HG03342 (cell line): Measurements from ENCODE around the gene ZNF143.

Experiments
- ATAC-seq: cut with Tn5 transposase; IDR thresholded peaks from one replicate; pipeline ENCODE4 v1.9.1; 2021; ENCODE audit warnings: mild to moderate bottlenecking, moderate library complexity; ENCODE audit not compliant: unreplicated experiment

The ZNF143 gene

GRCh38 chr11:9573052-9573774 is 112.4 kb downstream of the ZNF143 start, which contains the start of gene WEE1:
TSS of gene WEE1 (plus strand) at chr11:9573670. CDS start at chr11:9573934, 264 bp downstream.
- peak; percentile 83 for ATAC-seq

GRCh38 chr11:9573775-9574621 is 113.2 kb downstream of the ZNF143 start:
- peak; percentile 3 for ATAC-seq

GRCh38 chr11:9574622-9575259 is 113.9 kb downstream of the ZNF143 start:
- ATAC-seq, result no peak

- ATAC-seq, result no peak
Observed at GRCh38 chr11:9575260-9576240, 114.7 kb downstream of the ZNF143 start.

- ATAC-seq, result no peak
Observed at GRCh38 chr11:9576701-9577381, 116.0 kb downstream of the ZNF143 start.

GRCh38 chr11:9577556-9577955 is 116.7 kb downstream of the ZNF143 start:
- ATAC-seq, result no peak
